T-helper 1 cell treated with Interleukin-12 subunit alpha and Interleukin-12 subunit beta and Interleukin-4 antibody, amounts not matched to agents 30 ng/mL and 1 ng/mL, for 36 hours (primary cell): Measurements from ENCODE around the gene FGD2. TPM values are rescaled to one million over a fixed set of nuclear protein-coding genes. Genes with fewer than 3 reads are reported as not detected.

ENCODE experiments used
- intact Hi-C: fragments of 100-400 bp; cut with micrococcal nuclease; formaldehyde crosslinking; loops from one replicate; pipeline ENCODE4 v1.15.1; 2024
- total RNA-seq: library from RNA; stranded (reverse); gene quantifications from 2 replicates; pipeline ENCODE4 v1.2.3, GENCODE V29; 2022

The FGD2 gene
- total RNA-seq, 1 donor from 2014 or later = 5.6 TPM

DNA sequence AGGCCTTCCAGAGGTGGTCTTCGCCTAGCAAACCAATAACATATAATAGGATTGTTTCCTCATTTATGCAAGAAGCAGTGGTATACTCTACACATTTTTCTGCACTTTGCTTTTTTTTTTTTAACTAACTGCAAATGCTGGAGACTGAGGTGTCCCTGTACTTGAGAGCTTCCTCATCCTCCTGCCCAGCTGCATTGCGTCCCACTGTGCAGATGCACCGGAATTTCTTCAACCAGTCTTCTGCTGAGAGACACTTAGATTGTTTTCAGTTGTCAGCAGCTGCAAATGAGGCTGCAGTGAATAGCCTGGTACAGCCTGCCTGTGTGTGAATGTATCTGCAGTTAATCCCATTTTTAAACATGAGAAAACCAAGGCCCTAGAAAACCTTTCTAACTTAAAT lies 11.5 kb downstream of the FGD2 start:
- intact Hi-C loops = no loop called here

DNA sequence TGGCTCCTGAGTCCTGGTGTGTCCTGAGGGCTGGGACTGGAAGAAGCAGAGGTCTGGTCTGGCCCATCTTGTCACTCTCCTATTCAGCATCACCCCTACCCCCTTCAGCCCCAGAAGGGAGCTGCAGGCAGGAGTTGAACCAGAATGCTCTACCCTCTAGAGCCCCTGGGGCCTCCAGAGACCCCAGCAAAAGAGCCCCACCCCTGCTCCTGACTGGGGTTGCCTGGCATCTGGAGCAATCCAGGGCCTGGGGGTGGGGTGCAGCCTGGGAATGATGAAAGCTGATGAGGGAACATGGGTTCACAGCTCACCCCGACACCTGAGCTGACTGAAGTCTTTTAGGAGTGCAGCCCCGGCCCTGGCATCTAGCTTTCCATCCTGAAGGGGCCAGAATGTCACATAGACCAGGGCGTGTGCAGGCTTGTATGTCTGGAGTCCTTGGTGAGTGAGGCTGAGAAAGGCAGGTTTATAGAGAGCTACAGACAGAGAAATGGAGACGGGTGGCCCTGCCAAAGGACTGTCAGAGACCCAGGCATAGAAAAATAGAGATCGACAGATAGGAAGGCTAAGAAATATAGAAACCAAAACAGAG lies 12.2 kb downstream of the FGD2 start:
- intact Hi-C loops = loop anchor here (1.0 to 2.0 kb wide), 21 partner anchors 31 to 675 kb away; partner anchors contain the start of genes C6orf89, CMTR1 and MTCH1

DNA sequence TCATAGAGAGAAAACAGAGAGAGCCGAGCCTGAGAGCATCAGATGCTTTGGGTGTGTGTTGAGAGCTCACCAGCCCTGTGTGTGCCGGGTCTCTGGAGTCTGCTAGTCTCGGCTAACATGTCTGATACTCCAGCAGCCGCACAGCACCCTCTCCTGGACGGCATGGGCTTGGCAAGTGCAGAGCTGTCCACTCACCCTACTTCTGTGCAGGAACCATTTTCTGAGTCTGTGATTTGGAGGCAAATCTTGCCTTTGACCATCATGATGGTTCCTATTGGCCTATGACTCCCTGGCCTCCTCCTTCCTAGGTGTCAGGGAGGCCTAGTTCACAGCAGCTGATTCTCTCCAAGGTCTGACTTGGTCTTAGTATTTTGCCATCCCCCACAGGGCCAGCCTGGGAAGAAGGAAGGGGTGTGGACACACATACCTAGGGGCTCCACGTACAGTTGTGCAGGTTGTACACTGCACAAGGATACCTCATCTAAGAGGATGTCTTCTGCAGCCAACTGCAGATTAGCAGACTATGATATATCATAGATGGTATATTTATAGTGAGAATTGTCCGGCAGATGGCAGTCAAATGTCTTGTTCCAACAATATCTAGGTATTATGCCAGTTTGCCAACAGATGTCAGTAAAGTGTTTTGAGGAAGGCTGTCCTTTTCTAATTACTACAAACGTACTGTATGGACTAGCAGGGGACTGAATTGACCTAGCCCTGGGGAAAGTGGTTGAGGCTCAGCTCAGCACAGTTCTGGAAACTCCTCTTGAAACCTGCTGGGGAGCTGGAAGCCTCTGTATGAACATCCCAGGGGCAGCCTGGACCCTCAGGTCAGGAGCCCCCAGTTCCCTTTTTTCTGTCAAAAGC lies 13.0 kb downstream of the FGD2 start:
- intact Hi-C loops = loop anchor here (1.0 to 2.0 kb wide), 21 partner anchors 32 to 674 kb away; partner anchors contain the start of genes C6orf89, CMTR1 and MTCH1

DNA sequence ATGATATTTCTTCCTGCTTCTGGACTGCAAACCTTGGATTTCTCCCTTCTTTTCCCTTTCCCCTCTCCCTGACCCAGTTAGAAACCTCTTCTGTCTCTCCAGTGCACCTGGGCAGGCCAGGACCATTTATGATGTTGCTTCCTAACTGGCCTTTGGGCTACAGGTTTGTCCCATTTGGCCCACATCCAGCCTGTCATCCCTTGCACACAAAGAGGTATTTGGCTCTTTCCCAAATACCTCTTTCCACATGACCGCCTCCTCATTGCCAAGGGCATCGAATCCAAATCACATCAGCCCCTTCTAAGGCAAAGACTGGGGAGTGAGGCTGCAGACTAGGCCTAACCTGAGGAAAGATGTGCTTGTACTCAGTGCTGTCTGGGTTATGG lies 13.6 kb downstream of the FGD2 start:
- intact Hi-C loops = loop anchor here (2.0 kb wide), 2 partner anchors 84 to 414 kb away; partner anchors contain the start of gene CMTR1

DNA sequence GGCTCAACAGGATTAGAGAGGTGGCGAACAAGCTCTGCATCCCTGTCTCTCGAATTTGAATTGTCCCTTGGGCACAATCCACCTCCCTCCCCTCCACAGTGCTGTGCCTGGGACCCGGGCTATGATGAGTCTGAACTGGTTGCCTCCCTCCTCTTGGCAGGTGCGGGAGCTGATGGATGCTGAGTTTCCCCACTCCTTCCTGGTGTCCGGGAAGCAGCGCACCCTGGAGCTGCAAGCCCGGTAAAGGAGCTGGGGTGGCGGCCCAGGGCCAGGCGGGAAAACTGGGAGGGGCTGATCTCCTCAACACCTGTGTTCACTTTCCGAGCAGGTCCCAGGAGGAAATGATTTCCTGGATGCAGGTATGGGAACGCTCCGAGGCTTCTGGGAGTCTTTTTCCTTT lies 14.9 kb downstream of the FGD2 start:
- intact Hi-C loops = no loop called here

DNA sequence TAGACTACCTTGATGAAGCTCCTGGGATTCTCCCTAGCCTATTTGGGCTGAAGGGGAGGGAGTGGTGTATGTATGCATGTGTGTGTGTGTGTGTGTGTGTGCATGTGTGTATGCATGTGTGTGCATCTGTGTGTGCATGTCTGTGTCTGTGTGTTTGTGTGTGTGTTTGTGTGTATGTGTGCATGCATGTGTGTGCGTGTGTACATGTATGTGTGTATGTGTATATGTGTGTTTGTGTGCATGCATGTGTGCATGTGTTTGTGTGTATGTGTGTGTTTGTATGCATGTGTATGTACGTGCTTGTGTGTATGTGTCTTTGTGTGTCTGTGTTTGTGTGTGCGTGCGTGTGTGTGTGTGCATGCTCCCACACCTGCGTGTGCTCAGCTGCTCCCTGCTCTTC lies 15.4 kb downstream of the FGD2 start:
- intact Hi-C loops = no loop called here

DNA sequence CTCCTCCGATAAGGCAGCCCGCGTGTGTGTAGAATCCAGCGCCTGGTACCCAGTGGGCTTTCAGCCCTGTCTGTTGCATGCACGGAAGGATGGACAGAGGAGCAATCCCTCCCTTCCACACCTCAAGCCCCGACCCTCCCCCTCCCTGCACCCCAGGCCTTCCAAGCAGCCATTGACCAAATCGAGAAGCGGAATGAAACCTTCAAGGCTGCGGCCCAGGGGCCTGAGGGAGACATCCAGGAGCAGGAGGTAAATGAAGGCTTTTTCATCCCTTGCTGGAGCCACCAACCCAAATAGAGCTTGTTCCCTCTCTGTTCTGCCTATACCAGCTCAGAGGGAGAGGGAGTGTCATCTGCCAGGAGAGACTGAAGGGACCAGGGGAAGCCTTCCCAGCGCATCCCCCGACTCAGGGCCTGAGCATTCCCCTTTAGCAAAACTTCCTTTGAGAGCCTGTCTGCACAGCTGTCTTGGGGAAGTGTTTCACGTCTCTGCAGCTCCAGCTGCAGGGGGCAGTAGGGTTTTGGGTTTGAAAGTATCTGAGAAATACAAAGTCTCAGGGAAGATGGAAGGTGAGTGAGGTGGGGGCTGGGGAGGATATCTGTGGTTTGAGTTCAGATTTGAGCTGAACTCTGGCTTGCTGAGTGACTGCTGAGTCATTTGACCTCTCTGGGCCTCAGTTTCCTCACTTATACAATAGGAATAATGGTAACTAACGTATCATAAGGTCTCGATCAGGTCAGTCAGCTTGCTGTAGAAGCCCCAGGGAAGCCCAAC lies 16.1 kb downstream of the FGD2 start:
- intact Hi-C loops = no loop called here

DNA sequence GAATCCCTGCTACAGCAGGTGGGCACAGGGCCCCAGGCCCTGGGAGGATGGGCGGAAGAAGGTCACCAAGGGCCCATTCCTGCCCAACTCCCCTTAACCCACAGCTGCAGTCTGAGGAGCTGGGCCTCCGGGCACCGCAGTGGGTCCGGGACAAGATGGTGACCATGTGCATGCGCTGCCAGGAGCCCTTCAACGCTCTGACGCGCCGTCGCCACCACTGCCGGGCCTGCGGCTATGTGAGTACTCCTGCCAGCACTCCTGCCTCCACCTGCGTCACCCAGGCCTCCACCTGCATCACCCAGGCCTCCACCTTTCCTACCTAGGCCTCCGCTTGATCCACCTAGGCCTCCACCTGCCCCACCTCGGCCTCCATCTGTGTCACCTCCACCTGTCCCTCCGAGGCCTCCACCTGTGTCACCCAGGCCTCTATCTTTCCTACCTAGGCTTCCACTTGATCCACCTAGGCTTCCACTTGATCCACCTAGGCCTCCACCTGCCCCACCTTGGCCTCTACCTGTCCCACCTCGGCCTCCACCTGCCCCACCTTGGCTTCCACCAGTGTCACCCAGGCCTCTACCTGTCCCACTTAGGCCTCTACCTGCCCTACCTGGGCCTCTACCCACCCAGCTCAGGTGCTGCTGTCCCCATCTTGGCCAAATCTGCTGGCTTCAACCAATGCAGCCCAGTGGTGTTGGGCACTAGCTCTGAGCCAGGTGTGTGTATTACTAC lies 16.8 kb downstream of the FGD2 start:
- intact Hi-C loops = no loop called here

DNA sequence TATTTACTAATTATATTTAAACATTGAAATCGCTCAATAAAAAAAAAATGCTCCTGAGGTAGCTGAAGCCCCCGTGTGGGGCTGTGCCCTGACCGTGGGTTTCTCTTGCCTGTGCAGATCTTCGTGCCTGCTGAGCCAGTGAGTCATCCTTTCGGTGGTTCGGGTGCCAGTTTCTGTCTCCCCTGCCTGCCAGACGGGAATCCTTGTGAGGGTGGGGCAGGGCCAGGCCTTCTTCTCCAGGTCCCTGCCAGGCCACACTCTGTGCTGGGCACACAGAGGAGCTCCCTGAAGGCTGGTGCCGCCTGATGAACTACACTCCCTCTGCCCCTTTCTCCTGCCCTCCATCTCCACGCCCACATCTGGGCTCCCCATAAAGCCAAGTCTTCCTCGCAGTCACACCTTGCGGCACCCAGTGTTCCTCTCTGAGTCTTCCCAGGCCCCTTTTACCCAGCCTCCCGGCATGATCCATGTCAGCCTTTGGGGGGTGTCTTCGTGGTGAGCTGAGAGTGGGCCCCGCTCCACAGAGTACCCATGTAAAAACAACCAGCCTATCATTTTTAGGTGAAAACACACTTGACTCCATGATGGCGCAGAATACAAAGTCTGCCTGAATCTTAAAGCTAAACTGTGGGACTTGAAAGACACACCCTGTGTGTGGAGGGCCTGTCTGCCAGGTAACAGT lies 19.3 kb downstream of the FGD2 start:
- intact Hi-C loops = no loop called here

DNA sequence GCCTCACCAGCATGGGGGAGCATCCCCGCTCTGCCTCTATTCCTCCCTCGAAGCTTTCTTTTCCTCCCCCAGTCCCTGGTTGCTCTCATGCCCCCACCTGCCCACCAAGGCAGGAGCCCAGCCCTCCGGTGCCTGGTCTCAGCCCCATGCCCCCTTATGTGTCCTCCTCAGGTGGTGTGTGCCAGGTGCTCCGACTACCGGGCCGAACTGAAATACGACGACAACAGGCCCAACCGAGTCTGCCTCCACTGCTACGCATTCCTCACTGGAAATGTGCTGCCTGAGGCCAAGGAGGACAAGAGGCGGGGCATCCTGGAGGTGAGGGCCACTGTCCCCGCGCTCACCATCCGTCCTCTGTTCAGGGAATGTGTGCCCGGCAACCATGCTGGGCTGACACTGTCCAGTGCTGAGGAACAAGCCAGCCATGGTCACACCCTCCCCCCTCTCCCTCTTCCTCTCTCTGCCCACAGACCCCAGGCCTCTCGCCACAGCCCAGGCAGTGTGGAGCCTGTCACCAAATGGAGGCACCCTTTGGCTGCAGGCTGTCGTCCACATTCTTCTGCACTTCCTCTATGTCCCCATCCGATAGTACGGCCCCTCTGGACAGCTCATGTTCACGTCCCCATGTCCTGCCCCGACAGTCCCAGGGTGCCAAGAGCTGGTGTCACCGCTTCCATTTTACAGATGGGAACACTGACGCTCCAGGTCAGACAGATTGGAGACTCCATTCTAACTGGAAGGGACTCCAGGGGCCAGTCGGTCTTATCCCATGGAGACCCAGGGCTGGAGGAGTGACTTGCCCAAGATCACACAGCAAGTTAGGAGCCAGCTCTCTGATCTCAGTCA lies 20.4 kb downstream of the FGD2 start:
- intact Hi-C loops = no loop called here

DNA sequence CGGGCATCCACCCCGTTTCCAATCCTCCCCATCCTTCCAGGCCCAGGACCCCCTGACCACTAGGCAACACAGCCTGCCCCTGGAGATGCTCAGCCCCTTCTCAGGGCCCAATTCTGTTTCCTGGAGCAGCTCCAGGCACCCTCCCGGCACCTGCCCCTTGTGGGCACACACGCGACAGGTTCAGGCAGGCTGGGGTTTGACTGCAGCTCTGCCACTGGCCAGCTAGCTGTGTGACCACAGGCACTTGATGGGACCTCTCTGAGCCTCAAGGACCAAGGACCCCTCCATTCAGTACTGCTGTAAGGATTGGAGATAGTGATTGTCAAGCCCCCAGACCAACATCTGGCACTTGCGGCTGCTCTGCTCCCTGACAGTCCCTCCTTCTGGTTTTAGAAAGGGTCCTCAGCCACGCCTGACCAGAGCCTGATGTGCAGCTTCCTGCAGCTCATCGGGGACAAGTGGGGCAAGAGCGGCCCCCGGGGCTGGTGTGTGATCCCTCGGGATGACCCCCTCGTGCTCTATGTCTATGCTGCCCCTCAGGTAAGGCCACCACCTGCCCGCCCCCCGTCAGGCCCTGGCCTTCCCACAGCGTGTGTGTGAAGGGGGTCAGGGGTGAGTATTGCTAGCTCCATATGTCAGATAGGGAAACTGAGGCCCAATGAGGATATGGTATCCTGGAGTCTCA lies 21.7 kb downstream of the FGD2 start:
- intact Hi-C loops = no loop called here

DNA sequence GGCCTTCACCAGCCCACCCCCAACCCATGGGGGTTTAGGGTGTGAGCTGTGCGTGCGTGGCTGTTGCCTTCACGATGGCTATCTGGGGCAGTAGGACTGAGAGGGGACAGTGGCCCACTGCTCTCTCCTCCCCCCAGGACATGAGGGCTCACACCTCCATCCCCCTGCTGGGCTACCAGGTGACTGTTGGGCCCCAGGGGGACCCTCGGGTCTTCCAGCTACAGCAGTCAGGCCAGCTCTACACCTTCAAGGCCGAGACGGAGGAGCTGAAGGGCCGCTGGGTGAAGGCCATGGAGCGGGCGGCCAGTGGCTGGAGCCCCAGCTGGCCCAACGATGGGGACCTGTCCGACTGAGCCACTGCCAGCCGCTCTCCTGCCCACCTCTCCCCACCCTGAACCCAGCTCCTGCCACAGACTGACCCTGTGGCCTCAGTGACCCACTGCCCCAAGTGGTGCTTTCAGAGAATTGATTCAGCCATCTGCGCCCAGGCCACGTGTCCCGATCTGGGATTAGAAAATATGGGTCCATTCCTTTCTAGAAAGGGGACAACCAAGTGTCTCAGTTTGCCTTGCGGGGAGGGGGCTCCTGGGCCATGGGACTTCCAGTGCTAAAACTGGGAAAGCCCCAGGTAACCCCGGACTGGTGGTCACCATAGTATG lies 22.5 kb downstream of the FGD2 start:
- intact Hi-C loops = loop anchor here (2.0 kb wide), 1 partner anchor 181 kb away; no protein-coding TSS in a partner anchor

DNA sequence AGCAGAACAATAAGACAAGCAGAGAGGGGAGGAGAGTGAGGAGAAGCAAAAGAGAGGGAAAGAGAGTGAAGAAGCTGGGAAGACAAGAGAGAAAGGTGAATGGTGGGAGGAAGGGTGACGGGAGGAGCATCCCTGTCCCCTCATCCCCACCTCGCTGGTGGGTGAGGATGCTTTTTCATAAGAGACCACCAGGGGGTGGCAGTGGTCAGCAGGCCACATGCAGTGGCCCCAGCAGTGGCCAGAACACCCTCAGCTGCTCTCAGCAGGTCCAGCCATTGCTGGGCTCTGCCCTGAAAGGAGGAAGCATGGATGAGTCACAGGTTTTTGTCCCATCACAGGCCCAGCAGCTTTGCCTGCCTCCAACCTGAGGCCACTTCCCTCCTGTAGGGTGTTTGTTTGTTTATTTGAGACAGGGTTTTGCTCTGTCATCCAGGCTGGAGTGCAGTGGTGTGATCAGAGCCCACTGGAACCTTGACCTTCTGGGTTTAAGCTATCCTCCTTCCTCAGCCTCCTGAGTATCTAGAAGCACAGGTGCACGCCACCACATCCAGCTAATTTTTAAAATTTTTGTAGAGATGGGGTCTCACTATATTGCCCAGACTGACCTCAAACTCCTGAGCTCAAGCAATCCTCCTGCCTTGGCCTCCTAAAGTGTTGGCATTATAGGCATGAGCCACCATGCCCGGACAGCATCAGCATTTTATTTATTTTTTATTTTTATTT lies 24.0 kb downstream of the FGD2 start:
- intact Hi-C loops = loop anchor here (1.0 to 2.0 kb wide), 2 partner anchors 21 to 179 kb away; no protein-coding TSS in a partner anchor

DNA sequence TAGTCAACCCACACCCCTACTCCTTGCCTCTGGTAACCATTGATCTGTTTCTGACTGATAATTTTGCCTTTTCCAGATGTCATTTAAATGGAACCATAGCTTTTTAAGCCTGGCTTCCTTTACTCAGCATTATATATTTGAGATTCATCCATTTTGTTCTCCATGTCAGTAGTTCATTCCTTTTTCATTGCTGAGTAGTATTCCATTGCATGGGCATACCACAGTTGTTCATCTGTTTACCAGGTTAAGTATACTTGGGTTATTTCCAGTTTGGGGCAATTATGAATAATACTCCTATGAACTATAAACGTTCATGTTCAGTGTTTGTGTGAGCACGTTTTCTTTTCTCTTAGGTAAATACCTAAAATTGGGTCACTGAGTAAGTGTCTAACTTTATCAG lies 25.1 kb downstream of the FGD2 start:
- intact Hi-C loops = no loop called here

DNA sequence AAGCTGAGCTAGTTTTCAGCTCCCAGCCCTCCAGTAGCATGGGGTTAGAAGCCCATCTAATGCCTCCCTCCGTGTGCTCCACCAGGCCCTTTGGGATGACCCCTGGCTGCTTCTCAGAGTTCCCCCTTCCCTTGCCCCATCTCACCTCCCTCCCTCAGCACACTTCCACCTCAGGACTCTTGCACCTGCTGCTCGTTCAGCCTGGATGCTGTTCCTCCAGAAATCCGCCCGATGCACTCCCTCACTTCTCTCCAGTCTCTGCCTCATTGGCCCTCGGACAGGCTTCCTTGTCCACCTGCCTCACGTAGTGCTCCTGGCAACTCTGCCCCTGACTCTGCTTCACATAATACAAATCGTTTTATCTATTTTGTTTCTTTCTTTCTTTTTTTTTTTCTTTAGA lies 26.8 kb downstream of the FGD2 start:
- intact Hi-C loops = no loop called here

DNA sequence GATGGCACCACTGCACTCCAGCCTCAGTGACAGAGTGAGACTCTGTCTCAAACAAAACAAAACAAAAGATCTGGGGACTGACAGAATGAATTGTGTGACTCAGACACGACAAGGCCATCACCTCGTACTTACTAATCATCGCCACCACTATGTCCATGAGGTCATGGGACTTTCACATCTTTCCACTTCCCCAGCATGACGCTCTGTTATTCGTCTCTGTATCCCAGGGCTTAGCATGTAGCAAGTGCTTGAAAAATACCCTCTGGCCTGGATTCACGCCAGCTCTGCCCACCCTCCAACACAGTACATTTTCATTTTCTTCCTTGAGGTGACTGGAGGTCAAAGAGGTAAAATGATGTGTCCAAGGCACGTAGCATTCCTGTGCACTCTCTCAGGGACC lies 27.8 kb downstream of the FGD2 start:
- intact Hi-C loops = no loop called here

DNA sequence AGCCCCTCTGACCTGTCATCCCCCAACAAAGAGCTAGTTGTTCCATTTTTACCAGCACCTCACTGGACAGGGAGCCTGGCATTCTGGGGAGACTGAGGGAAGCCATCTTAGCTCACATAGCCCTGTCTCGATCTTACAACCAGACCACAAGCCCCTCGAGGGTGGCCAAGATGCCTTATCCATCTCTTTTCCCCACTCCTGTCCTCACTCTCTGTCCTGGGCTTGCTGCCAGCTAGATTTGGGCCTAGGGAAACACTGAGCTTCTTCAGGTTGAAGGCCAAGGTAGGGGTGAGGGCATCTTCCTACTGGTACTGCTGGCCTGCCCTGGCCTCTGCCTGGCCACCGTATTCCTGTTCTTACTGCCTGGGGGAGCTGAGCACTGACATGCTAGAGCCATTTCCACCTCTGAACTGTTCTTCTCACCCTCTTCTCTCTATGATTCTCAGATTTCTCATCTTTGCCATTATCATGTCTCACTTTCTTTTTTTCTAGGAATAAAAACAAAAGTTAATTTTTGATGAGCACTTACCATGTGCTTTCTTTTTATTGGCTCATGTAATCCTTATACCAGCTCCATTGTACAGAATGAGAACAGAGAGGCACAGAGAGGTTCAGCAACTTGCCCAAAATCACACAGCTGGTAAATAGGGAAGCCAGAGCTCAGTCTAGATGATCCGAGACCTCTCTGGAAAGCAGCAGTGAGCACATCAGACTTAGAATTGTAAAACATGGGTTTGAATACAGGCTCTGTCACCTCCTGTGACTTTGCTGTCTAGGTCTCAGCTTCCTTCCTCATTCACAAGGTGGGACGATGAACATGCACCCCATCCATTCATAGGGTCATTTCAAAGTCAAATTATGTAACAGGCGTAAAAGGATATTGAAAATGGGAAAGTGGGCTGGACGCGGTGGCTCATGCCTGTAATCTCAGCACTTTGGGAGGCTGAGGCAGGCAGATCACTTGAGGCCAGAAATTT lies 28.7 kb downstream of the FGD2 start:
- intact Hi-C loops = no loop called here
